OCI-M1 (cell line): ENCODE measurements around the gene CTDSPL.
"Not testable (repeated sequence)": the region's sequence is repeated elsewhere in the genome, so short reads cannot be mapped to it uniquely, and the experiment has no call there.

Experiments used
- DNase-seq: peaks from one replicate; lab custom pipeline; 2025; lab: John Stamatoyannopoulos, UW

The CTDSPL gene

DNA sequence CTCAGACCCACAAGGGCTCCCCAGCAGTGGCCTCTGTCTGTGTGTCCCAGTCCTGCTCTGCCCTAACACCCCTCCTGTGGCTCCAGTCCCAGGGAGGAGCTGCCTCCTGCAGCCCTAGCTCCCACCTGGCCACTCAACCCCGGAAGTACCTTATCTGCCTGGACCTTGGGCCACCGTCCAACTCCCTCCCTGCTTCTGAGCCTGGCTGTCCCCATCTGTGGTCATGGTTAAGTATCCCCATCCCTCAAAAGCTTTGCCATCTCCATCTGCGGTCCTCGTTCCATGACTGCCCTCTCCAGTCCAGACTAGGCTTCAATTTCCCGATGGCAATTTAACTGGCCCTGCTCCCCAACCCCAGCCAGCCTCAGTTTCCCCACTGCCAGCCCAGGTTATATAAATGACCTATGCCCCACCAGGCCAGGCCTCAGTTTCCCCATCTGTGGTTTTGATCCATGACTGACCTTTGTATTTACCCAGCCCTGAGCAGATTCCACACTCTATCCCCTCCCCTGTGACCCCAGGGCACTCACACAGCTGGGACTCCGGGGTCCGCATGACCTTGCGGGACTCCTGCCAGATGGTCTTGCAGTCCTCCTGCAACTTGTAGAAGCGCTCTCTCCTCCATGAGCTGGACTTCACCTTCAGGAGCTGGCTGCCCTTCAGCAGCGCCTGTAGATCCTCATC is 158.1 kb downstream of the CTDSPL start:
- no peak for DNase-seq

DNA sequence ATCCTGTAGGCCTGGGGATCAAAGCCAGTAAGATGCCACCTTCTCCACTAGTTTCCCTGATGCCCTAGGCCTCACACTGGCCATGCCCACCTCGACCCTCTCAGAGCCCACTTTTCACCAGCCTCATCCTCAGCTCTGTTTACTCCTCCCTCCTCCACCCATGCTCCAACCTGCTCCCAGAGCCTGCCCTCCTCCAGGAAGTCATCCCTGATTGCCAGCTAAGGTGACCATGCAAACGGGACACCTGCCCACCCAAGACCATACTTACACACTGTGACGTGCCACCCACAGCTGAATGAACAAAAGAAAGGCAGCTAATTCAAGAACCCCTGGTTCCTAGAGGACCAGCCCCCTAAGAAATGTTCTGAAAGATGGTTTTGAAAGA is 158.7 kb downstream of the CTDSPL start:
- DNase-seq = no peak

DNA sequence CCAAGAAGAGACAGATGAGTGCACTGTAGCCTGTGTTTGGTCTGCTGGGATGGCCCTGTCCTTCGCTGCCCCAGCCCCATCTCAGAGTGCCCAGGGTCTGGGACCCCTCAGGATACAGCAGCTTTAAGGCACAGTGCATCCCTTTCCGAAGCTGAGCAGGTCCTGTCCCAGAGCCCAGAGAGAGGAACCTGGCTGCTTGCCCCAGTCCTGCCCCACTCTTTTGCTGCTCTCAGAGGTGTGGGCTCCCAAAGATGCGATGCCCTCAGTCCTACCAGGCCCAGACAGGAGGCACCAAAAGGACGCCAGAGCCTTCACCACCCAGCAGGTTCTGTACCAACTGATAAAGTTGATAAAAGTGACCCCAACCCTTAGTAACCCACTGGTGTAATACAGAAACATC is 159.5 kb downstream of the CTDSPL start:
- no peak for DNase-seq

DNA sequence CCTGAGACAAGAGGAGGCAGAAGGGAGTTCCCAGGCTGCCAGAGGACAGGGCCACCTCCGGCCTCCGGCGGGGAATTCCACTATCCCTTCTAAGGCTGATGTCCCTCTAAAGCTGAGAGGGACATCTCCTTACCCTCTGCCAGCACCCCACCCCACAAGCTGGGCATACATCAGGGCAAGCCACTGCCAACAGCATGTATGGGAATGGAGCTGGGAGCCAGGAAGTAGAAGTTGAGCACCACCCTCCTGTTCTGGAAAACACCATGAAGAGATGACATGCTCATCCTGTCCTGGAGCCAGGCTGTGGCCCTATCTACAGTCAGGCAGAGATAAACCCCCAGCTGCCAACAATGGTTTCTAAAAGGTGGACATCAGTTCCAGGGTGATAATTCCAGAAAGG is 160.6 kb downstream of the CTDSPL start:
- no peak for DNase-seq

DNA sequence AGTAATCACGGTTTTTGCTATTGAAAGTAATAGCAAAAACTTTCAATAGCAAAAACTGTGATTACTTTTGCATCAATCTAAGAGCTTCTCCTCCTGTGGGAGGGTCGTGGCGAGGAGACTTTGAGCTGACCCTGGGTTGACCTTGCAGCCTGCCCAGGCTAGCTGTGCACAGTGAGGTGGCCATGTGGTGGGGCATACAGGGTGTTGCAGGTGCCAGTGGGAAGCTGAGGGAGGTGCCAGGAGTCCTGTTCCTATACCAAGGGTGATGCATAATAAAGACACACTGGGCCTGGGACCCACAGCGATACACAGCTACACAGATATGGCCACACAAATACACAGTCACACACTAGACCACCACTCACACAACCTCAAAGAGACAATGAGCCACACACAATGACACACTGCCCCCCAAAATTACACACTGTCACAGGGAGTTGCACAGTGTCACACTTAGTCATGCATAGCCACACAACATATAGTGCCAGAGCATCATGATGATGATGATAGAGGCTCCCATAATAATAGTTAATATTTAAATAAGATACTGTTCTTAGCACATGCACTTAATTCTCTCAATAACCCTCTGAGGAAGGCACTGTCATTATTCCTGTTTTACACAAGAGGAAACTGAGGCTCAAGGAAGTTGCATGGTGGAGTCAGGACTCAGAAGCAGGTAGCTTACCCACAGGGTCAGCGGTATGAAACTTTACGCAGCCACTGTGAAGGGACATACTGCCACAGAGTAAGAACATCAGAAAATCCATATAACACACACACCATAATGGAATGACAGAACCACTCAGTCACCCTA is 161.4 kb downstream of the CTDSPL start:
- DNase-seq = no peak

DNA sequence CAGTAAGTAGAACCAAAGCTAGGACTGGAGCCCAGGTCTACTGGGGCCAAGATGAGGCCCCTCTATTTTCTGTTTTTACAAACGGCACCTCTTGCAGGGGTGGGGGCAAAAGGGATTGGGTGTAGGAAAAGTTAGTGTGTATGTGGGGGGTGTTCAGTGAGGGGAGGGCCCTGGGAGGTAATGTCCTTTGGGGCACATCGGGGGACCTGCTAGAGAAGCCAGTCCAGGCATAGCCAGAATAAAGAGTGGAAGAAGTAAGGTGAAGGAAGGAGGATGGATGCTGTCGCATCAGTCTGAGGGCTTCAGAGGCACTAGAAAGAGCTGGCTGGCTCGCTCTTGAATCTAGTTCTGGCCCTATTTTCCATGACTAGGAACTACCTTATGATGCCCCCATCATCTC is 165.2 kb downstream of the CTDSPL start:
- no peak for DNase-seq

DNA sequence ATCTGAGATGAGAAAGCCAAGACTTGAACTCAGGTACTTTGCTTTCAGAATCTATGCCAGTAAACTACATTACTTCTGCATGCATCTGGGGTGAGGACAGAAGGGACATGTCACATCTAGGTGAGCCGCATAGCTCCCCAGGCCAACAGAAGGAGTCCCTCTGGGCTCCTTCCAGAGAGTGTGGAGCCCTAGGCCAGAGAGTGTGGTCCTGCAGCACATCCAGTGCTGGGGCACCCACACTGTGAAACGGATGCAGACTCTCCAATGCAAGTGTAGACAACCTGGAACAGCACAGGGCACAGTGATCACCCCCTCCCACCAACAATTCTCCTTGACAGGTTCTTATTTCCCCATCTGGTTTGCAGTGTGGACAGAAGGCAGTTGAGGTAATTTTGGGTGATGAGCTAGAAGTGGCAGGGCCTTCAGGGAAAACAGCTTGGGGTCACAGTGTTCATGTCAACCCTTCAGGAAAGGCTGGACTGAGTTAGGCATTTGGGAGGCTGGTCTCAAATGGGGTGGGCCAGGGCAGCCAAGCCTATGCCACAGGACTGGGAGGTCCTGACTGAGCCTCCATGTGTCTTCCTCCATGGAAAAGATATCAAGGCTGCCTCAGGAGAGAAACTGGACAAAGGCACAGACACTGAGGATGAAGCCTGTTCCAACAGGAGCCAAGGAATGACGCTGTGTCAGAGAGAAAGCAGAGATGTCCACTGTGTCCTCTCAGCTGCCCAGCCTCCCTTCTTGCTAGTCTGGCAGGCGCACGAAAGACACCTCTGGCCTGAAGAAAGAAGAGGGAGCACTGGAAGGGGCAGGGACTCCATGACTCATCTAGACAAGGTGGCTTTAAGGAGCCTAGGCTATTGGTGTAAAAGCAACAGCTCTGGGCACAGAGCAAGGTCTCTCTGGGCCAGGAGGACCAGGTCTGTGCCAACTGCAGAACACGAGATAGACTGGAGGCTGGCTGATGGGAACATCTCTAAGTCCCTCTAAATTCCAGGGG is 166.1 kb downstream of the CTDSPL start:
- no peak for DNase-seq

DNA sequence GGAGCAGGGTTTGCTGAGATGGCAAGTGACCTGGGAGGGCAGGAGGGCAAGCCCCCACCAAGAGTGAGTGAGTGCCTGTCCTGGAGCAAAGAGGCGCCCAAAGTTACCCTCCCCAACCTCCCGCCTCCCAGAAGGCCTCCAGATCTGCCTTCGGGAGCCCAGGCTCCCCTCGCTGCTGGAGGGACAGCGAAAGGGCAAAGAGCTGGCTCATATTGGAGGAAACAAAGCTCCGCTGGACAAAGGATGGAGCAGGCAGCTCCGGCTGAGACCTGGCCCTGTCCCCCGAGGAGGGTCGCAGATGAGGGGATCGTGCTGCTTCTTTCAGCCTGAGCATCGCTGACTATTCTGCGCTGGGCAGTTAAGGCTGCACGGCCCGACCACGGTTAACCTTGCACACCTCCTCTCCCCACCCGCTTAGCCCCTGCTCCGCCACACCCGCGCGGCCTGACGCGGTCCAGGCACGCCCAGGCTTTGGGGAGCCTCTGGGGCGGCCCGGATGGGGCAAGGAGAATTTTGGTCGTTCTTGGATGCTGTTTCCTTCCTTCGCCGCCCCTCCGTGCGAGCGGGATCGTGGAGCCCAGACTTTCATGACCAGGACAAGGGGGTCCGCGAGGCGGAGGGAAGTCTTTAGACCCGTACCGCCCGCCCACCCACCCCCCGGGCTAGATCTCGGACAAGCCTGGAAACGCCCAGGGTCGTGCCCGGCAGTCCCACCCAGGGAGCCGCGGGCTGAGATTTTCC is 167.1 kb downstream of the CTDSPL start:
- no peak for DNase-seq

DNA sequence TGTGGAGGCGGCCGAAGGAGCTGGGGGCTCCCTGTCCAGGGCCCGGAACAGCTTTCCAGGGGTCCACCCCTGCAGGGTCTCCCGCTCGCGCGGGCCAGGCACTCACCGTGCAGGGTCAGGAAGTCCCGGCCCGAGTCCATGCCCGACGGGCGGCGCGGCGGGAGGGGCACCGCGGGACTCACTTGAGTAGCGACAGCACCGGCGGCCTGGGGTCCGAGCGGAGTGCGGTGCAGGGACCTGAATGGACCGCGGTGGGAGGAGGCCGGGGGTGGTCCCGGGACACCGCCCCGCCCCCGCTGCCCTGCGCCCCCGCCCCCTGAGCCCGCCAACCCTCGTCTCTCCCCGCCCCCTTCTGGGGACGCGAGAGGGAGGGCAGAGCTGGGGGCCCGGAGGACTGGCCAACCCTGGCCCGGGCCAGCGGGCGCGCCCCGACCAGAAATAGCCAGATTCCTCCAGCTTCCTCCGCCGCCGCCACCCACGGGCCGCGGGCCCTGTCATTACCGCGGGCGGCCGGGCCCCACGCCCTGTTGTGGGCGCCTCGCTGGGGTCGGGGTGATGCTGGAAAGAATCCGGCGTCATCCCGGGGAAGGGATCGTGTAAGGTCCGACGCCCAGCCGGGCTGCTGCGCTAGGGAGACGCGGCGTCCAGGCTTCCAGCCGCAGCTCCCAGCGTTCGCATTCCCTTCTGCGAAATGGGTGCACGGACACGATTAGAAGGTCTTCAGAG is 167.9 kb downstream of the CTDSPL start, which contains the start of gene PLCD1:
Gene PLCD1 (minus strand): TSS at position 243 of the 726 bp plus-strand sequence. CDS start 103 bp downstream, at position 140.
- no peak for DNase-seq

DNA sequence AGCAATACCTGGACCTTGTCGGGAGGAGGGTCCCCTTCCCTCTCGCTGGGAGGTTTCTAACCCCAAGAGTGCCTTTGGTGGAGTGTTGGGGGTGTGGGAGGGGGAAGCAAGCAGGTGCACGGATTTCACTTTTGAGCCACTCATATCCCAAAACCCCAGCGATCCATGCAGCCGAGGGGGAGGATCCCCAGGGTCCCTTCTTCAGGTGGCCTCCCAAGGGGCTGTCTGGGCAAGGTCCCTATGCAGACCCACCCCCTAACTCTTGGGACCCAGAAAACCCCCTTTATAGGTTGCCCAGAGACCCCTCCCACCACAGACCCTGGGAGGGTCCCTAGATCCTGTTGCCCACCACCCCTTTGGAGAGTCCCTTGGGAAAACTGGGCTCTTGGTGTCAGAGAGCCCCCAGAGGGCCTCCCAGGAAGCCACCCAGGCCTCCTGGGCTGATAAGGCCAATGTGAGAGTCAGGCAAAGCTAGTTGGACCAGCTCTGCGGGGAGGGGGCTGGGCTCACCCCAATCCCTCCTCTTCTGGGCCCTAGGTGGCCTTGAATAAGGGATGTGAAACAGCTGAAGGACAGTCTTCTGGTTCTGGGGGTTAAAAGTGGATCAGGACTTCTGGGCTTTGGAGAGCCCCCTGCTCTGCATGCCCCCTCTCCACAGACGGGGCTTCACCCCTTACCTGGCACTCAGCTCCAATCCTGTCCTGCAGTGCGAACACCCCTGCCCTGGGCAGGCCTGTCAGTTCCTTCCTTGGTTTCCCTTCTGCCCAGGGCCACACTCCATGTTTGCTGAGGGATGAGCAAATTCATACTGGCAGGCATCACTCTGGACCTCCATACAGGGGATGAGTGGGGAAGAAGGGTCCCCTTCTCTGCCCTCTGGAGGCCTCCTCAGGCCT is 168.7 kb downstream of the CTDSPL start:
- DNase-seq = no peak

DNA sequence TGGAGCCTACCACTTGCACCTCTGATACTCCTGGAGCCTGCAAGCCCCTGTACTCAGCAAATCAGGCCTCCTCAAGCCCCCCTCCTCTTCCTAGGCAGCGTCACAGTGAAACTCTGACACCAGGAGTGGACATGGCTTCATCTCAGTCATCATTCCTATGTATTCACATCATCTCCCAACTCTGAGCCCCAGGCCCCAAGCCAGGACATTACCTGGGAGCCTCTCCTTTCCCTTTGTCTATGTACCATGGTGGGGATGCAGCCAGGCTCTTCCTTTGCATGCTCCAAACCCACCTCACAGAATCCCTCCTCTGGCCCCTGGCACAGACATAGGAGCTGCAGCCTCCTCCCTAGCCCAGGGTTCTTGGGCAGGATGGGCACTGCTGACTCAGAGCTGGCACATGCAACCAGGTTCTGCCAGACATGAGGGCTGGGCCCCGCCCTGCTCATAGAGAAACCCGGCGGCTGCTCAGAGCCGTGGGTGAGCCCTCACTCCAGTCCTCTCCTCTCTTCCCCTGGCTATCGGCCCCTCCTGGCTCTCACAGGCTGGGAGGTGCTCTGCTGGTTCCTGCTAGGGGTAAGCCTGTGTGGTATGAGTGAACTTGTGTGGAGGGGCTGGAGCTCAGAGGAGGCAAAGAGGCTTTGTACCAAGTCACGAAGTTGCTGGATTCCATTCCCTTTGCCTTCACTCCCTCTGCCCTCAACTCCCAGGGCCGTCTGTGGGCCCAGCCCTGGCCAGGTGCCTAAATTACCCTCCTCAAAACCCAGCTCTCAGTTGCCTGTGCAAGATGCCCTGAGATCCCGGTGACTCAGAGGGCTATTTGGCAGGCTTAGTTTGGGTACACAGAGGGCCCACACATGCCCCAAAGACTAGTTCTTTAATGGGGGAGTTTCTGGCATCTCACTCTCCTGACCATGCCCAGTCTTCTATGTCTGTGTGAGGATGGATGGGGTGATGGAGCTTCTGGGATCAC is 169.6 kb downstream of the CTDSPL start:
- DNase-seq = no peak

DNA sequence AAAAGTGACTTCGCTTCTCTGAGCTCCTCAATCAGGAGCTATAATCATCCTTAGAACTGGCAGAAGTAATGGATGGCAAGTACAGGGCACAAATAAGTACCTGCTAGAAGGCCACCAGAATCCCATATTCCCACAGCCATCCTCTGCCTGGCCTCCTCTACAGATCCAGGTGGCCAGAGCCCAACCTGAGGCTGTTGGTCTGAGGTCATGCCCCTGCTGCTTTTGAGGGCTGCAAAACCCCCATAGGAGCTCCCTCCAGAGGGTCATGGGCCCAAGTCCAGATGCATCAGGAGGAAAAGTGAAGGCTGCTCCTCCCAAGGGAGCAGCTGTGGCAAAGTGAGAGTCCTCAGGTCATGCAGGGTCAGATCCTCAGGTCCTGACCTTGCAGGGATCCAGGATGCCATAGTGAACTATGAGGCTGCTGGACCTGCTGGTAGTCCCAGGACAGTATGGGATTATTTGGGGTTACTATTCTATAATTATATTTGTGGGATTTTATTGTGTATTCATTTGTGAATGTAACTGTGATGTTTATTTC is 170.7 kb downstream of the CTDSPL start:
- DNase-seq = no peak

DNA sequence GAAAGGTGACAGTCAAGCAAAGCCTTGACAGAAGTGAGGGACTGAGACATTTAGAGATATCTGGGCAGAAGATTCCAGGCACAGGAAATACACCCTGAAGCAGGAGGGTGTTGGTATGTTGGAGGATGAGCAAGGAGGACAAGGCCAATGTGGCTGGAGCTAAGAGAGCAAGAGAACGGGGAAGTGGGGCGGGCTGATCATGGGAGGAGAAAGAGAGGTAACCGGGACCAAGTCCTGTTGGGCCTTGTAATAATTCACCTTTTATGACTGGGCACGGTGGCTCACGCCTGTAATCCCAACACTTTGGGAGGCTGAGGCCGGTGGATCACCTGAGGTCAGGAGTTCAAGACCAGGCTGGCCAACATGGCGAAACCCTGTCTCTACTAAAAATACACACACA is 171.9 kb downstream of the CTDSPL start:
- not testable (repeated sequence) for DNase-seq
